Gastrocnemius medialis (tissue), 4 donors: Measurements from ENCODE around the gene SLC22A17.

Experiments
- POLR2A ChIP-seq, 2 donors: fragments of 450-650 bp; IDR thresholded peaks; one replicate each; pipeline ENCODE4 v1.6.1; 2017; ENCODE audit warnings: antibody characterized with exemption in 2 of 2, mild to moderate bottlenecking in 2 of 2, moderate library complexity in 2 of 2
- TF ChIP-seq, protein P1 (sequence below), 5 experiments: fragments of 450-650 bp in 3 of 5; fragments of 200-600 bp in 2 of 5; sonication (generic) in 2 of 5; IDR thresholded peaks in 4 of 5; conservative IDR thresholded peaks in 1 of 5; 1 replicate in 4 of 5; 2 replicates in 1 of 5; pipeline ENCODE4 v1.5.1; 2016 to 2019; ENCODE audit warnings: antibody characterized with exemption in 5 of 5, mild to moderate bottlenecking in 3 of 5, moderate library complexity in 3 of 5

DNA sequence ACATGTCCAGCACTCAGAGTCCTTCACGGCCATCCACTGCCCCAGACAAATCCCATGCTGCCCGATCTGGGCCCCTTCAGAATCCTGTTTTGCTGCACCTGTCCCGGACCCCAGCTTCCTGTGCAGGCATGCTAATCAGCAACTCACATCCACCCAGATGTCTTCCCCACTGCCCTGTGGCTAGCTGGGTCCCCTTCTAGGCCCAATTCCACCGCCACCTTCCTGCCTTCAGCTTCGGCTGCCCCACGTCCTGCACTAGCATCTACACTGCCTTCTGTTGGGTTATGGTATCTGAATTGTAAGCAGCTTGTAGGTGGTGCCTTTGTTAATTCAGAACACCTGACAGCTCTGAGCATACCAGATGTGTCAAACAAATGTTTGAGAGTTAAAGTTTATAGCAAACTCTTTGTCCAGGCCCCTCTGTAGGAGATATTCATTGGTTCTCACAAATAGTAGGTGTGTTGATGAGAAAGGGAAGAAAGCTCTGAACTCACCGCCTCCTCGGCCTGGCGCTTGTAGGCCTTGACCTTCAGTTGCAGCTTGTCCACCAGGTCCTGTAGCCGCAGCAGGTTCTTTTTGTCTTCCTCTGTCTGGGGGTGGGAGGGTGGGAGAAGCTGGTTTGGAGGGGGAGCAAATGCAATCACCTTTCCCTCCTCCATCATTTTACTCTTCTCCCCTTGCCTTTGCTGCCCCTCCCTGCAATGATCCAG lies 30.2 kb upstream of the SLC22A17 start:
- TF ChIP-seq, protein P1, sequence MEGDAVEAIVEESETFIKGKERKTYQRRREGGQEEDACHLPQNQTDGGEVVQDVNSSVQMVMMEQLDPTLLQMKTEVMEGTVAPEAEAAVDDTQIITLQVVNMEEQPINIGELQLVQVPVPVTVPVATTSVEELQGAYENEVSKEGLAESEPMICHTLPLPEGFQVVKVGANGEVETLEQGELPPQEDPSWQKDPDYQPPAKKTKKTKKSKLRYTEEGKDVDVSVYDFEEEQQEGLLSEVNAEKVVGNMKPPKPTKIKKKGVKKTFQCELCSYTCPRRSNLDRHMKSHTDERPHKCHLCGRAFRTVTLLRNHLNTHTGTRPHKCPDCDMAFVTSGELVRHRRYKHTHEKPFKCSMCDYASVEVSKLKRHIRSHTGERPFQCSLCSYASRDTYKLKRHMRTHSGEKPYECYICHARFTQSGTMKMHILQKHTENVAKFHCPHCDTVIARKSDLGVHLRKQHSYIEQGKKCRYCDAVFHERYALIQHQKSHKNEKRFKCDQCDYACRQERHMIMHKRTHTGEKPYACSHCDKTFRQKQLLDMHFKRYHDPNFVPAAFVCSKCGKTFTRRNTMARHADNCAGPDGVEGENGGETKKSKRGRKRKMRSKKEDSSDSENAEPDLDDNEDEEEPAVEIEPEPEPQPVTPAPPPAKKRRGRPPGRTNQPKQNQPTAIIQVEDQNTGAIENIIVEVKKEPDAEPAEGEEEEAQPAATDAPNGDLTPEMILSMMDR (IDR thresholded peaks at IDR 0.05 in 4 of 5, conservative IDR thresholded peaks at IDR 0.05 in 1 of 5), result no peak
- TF ChIP-seq POLR2A (IDR thresholded peaks at IDR 0.05), result no peak
